ENCODE measurements around the gene ATRNL1. TPM values are rescaled to one million over a fixed set of nuclear protein-coding genes. Genes with fewer than 3 reads are reported as not detected.

The ATRNL1 gene
- total and polyA plus RNA-seq, 2 experiments from 2014 or later, result 4.8 to 29.7 TPM

GRCh38 chr10:115073796-115074195 is 19.4 kb upstream of the ATRNL1 start (continued):
- TF ChIP-seq ZNF462 (CRISPR knock-in tag; IDR thresholded peaks at IDR 0.05), result no peak
- TF ChIP-seq POLR2AphosphoS5 (IDR thresholded peaks at IDR 0.05; ENCODE audit: low read depth), result no peak
- TF ChIP-seq STAT1 (IDR thresholded peaks at IDR 0.05; ENCODE audit: unreplicated experiment), result no peak
- no peak for TF ChIP-seq ZNF331 (CRISPR knock-in tag; IDR thresholded peaks at IDR 0.05; ENCODE audit: low read depth)
- no peak for TF ChIP-seq CREB1 (CRISPR knock-in tag; IDR thresholded peaks at IDR 0.05; ENCODE audit: low read depth)

- peaks cover 8% of the 10 kb centered on the region; the same call in 2 of the 3 replicates for H3K4me1 Mint-ChIP-seq
- no peaks in the 10 kb centered on the region for H3K79me2 ChIP-seq (replicated peaks; ENCODE audit: insufficient read depth)
- no peaks in the 10 kb centered on the region for H3F3A ChIP-seq (replicated peaks; ENCODE audit: low read depth)
- H3K36me3 Mint-ChIP-seq (ENCODE audit: low read depth), result peaks cover 28% of the 10 kb centered on the region
- H3K36me3 ChIP-seq (ENCODE audit: insufficient read depth), result peaks cover 5% of the 10 kb centered on the region; the same call in 1 of the 2 replicates
- no peak overlapping the region for H3K27ac Mint-ChIP-seq
- H3K27ac ChIP-seq (ENCODE audit: low read depth), result no peak overlapping the region
- peaks cover 1% of the 10 kb centered on the region for H3K27me3 Mint-ChIP-seq (ENCODE audit: insufficient read depth, low read depth, poor library complexity)
- H2AFZ ChIP-seq, result no peak overlapping the region
- H3K4me3 Mint-ChIP-seq, result no peak overlapping the region
- H3K4me3 ChIP-seq, result no peak overlapping the region
- ATAC-seq, result no peak
- H3K4me1 ChIP-seq (ENCODE audit: insufficient read depth), result peaks cover 9% of the 10 kb centered on the region; the same call in 1 of the 2 replicates
- H3K9me2 ChIP-seq (ENCODE audit: insufficient read depth), result no peaks in the 10 kb centered on the region
- H3K4me2 ChIP-seq, result no peak overlapping the region
- H3K27me3 ChIP-seq (ENCODE audit: insufficient read depth), result no peaks in the 10 kb centered on the region
- no peak for DNase-seq (ENCODE audit: low spot score)
- no peaks in the 10 kb centered on the region for H4K20me1 ChIP-seq (replicated peaks; ENCODE audit: insufficient read depth)
- H3K9me3 Mint-ChIP-seq, result peaks cover 37% of the 10 kb centered on the region
- TF ChIP-seq CREB1 (CRISPR knock-in tag; IDR thresholded peaks at IDR 0.05; ENCODE audit: low read depth) (no peak), JUNB (IDR thresholded peaks at IDR 0.05; ENCODE audit: unreplicated experiment) (no peak), STAT1 (IDR thresholded peaks at IDR 0.05; ENCODE audit: unreplicated experiment) (no peak), POLR2AphosphoS5 (IDR thresholded peaks at IDR 0.05; ENCODE audit: low read depth) (no peak), CTCF (conservative IDR thresholded peaks at IDR 0.05; ENCODE audit: low read depth in 2 of 2) (no peak), ETS1 (IDR thresholded peaks at IDR 0.05) (no peak), EZH2phosphoT487 (IDR thresholded peaks at IDR 0.05; ENCODE audit: unreplicated experiment) (no peak), REST (IDR thresholded peaks at IDR 0.05; ENCODE audit: unreplicated experiment) (no peak)
Measured at GRCh38 chr10:115082506-115082905, 10.7 kb upstream of the ATRNL1 start.

Measured in GM23338 (cell line).